GM19463 (cell line): ENCODE results near the gene LNX1.
A peak's percentile ranks its signal among the peaks of the same experiment; 100 is the strongest.

Experiments
- ATAC-seq: cut with Tn5 transposase; IDR thresholded peaks from one replicate; pipeline ENCODE4 v1.9.1; 2021; ENCODE audit warnings: mild to moderate bottlenecking, moderate library complexity; ENCODE audit not compliant: unreplicated experiment

Gene LNX1

GRCh38 chr4:53591372-53591892 lies at the start of gene LNX1:
Gene LNX1 (minus strand): TSS chr4:53591486. CDS start chr4:53574002, 17,484 bp downstream.
- ATAC-seq: peak; percentile 53

GRCh38 chr4:53640576-53641453 lies 49.5 kb upstream of the LNX1 start:
- peak; percentile 77 for ATAC-seq

GRCh38 chr4:53638919-53639318 lies 47.6 kb upstream of the LNX1 start:
- ATAC-seq: no peak

DNA sequence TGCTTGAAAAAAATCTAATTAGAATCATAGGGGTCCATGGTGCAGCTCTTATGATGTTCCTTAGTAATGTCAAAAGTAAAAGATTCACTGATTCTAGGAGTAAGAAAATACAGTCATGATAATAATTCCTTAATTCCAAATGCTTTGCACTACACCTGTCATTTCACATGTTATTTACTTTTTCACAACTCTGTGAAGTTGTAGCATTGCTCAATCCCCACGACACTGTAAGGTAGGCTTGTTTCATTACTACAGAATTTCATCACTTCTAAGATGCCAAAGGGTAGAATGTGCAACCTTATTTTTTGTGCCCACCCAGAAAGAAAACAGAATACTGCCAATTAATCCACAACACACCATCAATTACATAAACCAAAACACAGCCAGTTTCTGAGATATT lies 46.1 kb upstream of the LNX1 start:
- ATAC-seq: no peak

DNA sequence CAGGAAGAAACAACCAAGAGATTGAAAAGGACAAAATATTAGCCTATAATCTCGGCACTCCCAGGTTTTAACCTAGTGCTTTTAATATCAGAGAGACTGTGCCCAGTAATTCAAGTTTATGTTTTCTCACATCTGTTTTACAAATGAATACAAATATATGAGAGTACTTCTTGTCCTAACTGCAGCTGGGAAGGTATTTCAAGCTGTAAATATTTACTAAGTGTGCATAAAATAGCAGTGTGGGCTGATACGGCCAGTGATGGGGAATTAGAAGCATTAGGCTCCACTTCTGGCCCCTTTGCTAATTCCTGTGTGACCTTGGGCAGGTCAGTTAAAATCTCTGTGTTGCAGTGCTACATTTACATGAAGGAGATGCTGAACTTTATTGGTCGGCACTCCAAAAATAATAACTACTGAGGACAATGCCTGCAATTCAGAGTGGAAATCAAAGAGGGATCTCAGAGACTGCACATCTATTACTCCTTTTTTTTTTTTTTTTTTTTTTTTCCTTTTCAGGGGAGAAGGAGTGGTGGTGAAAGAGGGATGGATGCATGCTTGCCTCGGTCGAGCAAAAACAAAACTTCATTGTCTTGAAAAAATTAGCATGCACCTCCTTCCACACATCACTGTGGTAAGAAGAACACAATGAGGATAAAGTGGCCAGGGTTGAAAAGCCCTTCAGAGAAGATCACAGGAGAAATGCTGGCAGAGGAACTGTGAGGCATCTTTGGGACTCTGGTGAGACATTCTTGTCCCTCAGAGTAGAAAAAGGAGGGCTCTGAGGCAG lies 44.6 kb upstream of the LNX1 start:
- no peak for ATAC-seq

DNA sequence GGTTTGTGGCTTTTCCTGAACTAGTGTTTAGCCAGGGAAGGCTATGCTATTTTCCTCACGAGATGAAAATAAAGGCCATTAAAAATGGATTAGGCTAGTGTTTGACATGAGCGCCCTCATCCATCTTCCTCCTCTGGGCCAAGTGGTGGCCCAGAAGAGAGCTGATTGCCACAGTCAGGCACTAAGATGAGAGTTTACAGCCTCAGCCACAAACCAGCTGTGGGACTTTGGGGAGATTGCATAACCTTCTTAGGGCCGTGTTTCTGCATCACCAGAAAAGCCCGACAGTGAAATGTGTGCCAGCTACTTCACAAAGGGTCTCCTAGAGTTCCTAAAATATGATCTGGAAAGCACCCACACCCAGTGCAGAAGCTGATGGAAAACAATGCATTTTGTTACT lies 42.3 kb upstream of the LNX1 start:
- ATAC-seq: no peak

- ATAC-seq: no peak
Measured at GRCh38 chr4:53629296-53629695, 38.0 kb upstream of the LNX1 start.

DNA sequence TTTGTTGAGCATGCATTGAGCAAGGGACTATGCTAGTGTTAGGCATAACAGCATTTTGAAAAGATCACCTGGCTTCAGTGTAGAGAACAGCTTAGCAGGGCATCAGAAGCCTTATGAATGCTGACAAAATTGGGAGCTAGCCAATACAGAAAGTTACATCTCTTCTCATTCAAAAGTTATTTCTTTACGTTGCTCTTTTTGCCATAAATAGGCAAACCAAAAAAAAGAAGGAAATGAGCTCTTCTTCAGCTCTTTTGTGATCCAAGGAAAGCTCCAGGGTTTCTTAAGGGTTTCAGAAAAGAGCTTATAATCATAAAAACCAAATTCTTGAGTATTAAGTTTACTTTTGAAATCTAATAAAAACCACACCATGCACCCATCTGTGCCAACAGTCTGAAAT lies 35.2 kb upstream of the LNX1 start:
- ATAC-seq: no peak

- ATAC-seq: no peak
Measured at GRCh38 chr4:53625888-53626287, 34.6 kb upstream of the LNX1 start.

- ATAC-seq: no peak
Measured at GRCh38 chr4:53622739-53623151, 31.5 kb upstream of the LNX1 start.

DNA sequence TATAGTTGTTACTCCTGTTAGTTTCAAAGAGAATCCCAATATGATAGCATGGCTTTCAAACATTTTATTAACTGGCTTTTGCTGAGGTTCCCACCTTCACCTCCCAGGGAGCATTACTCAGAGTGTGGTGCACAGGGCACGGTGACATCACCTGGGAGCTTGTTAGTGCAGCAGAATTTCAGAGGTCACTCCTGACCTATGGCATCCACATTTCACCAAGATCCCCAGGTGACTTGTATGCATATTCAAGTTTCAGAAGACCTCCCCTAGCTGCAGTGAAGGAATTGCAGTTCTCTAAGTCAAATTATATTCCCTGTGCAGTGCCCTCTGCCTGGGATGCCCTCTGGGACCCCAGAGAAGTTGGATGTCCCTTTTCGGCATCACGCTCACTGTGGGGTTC lies 29.7 kb upstream of the LNX1 start:
- no peak for ATAC-seq

- no peak for ATAC-seq
Measured at GRCh38 chr4:53619431-53619830, 28.1 kb upstream of the LNX1 start.

DNA sequence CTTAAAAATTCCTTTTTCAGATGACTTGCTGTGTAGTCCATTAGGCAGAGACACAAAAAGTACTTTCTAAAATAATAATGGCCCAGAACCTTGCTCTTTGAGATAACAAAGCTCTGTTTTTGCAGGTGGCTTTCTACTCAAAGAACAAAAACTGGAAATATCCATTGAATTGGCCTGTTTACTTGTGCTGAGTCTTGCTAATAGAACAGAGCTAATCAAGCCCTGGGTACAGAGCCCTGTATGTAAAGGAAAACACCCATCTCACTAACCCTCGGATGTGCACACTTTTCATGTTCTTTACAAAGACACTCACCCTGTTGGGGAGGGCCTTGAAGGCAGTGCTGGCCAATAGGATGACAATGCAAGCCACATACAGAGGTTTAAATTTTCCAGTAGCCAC lies 27.0 kb upstream of the LNX1 start:
- no peak for ATAC-seq

DNA sequence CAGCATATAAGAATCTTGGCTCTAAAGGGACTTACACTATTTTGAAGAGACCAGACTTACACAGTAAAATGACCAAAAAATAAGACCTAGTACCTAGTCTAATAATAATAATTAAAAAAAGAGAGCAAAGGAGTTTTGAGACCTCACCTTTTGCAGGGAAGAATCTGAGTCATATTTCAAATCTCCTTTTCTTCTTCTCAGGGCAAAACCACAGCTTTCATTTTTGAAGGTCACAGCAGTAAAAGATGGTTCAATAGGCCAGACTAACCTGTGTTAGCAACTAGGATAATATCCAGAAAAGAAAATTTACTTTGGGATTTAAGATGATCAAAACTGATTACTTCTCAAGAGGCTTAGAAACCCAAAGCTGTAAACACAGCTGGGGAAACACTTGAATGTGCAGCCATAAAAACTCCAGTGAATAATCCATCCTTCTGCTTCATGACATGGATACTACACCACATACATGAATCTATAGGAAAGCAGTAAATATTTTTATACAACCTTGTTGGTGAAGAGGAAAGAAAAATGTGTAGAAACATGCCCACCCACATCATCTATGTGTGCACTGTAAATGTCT lies 25.9 kb upstream of the LNX1 start:
- peak; percentile 50 for ATAC-seq

- no peak for ATAC-seq
Measured at GRCh38 chr4:53616219-53616618, 24.9 kb upstream of the LNX1 start.

DNA sequence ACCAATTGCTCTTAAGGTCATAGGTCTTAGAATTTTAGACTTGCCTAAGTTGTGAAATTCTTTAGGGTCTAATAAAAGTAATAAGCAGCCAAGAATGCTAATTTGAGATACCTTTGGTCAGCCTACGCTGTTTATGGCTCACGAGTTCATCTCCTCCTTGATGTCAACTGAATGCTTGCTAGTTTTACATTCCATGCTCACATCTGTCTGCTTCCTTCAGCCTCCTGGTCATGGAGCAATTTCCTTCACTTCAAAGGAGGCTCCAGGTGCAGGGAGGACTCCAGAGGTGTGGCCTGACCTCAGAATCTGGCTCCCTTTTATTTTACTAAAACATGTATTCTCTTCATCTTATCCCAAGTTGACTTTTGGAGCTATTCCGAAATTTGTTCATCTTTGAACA lies 23.3 kb upstream of the LNX1 start:
- no peak for ATAC-seq

DNA sequence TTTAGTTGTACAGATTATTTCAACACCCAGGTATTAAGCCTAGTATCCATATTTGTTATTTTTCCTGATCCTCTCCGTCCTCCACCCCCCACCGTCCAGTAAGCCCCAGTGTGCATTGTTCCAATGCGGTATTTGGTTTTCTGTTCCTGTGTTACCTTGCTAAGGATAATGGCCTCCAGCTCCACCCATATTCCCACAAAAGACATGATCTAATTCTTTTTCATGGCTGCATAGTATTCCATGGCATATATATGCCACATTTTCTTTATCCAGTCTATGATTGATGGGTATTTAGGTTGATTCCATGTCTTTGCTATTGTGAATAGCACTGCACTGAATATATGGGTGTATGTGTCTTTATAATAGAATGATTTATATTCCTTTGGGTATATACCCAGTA lies 22.1 kb upstream of the LNX1 start:
- ATAC-seq: no peak

DNA sequence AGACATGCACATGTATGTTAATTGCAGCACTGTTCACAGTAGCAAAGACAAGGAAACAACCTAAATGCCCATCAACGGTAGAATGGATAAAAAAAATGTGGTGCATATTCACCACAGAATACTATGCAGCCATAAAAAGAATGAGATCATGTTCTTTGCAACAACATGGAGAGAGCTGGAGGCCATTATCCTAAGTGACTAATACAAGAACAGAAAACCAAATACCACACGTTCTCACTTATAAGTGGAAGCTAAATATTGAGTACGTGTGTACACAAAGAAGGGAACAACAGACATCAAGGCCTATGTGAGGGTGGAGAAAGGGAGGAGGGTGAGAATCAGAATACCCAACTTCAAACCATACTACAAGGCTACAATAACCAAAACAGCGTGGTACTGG lies 17.4 kb upstream of the LNX1 start:
- ATAC-seq: peak; percentile 42

DNA sequence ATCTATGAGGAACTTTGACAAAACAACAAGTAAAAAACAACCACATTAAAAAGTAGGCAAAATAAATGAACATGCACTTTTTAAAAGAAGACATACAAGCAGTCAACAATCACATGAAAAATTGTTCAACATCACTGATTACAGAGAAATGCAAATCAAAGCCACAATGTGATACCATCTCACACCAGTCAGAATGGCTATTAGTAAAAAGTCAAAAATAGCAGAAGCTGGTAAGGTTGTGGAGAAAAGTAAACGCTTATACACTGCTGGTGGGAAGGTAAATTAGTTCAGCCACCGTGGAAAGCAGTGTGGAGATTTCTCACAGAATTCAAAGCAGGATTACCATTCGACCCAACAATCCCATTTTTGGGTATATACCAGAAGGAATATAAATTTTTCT lies 17.0 kb upstream of the LNX1 start:
- ATAC-seq: peak; percentile 79

DNA sequence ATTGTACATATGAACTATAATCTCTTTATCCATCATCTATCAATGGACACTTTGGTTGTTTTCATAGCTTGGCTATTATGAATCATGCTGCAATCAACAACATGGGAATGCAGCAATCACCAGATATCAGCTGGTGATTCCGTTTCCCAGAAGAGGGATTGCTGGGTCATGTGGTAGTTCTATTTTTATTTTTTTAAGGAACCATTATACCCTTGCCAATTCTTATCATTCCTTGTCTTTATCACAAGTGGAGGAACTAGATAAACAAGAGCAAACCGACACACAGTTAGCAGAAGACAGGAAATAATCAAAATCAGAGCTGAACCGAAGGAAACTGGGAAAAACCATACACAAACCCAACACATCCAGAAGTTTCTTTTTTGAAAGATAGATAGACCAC lies 14.5 kb upstream of the LNX1 start:
- no peak for ATAC-seq

DNA sequence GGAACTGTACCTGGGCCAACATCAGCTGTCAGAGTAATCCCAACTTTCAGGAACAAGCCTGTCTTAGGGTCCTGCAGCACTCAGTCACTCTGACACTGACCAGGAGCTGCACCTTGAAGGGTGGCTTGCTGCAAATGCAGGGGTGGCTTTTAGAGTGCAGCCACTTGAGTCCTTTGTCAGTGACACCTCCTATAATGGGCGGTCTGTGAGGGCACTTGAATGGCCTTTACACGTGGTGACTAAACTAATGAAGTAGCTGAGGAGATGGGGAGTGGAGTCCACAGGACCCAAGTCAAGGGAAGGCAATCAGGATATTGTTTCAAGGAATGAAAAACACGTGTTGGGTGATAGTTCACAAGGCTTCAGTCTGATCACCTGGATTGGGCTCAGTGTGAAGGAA lies 11.1 kb upstream of the LNX1 start:
- no peak for ATAC-seq
